GM23248 (cell line): ENCODE measurements around the gene GNG14. TPM values are rescaled to one million over a fixed set of nuclear protein-coding genes. Genes with fewer than 3 reads are reported as not detected.

ENCODE experiments used
- DNase-seq: peaks from one replicate; pipeline ENCODE4 v3.0.0-alpha.2; 2015
- H2AFZ ChIP-seq: fragments of 200-600 bp; sonication (generic); 2 replicates; pipeline ENCODE4 v1.6.1; 2016; ENCODE audit warnings: antibody characterized with exemption
- H3F3A ChIP-seq: fragments of 200-600 bp; sonication (generic); 2 replicates; pipeline ENCODE4 v1.6.1; 2016; ENCODE audit warnings: mild to moderate bottlenecking, antibody characterized with exemption, mixed run types; ENCODE audit not compliant: insufficient read depth
- H3K27ac ChIP-seq: fragments of 200-600 bp; sonication (generic); 2 replicates; pipeline ENCODE4 v1.5.1; 2016; ENCODE audit warnings: mild to moderate bottlenecking
- H3K27me3 ChIP-seq: fragments of 200-600 bp; sonication (generic); replicated peaks from 2 replicates; pipeline ENCODE4 v1.6.1; 2016; ENCODE audit warnings: mild to moderate bottlenecking; ENCODE audit not compliant: insufficient read depth
- H3K36me3 ChIP-seq: fragments of 200-600 bp; sonication (generic); 2 replicates; pipeline ENCODE4 v1.6.1; 2016; ENCODE audit warnings: low read depth, mild to moderate bottlenecking
- H3K4me1 ChIP-seq: fragments of 200-600 bp; sonication (generic); 2 replicates; pipeline ENCODE4 v1.6.1; 2016; ENCODE audit warnings: mild to moderate bottlenecking; ENCODE audit not compliant: insufficient read depth
- H3K4me2 ChIP-seq: fragments of 200-600 bp; sonication (generic); one replicate; pipeline ENCODE4 v1.6.1; 2016; ENCODE audit warnings: mild to moderate bottlenecking; ENCODE audit not compliant: unreplicated experiment
- H3K4me3 ChIP-seq: fragments of 200-600 bp; sonication (generic); 2 replicates; pipeline ENCODE4 v1.5.1; 2016; ENCODE audit warnings: mild to moderate bottlenecking
- H3K79me2 ChIP-seq: fragments of 200-600 bp; sonication (generic); 2 replicates; pipeline ENCODE4 v1.6.1; 2016; ENCODE audit warnings: mild to moderate bottlenecking; ENCODE audit not compliant: insufficient read depth
- H3K9ac ChIP-seq: fragments of 200-600 bp; sonication (generic); 2 replicates; pipeline ENCODE4 v1.6.1; 2016; ENCODE audit warnings: mild to moderate bottlenecking
- H3K9me2 ChIP-seq: fragments of 200-600 bp; sonication (generic); 2 replicates; pipeline ENCODE4 v1.6.1; 2016; ENCODE audit warnings: mixed run types, mild to moderate bottlenecking, moderate library complexity; ENCODE audit not compliant: insufficient read depth
- H3K9me3 ChIP-seq: fragments of 200-600 bp; sonication (generic); one replicate; pipeline ENCODE4 v1.6.1; 2017; ENCODE audit warnings: low read depth
- H4K20me1 ChIP-seq: fragments of 200-600 bp; sonication (generic); 2 replicates; pipeline ENCODE4 v1.6.0; 2016; ENCODE audit not compliant: insufficient read depth
- EZH2 ChIP-seq: fragments of 200-600 bp; sonication (generic); IDR thresholded peaks from 2 replicates; pipeline ENCODE4 v1.6.1; 2018; ENCODE audit warnings: antibody characterized with exemption, mild to moderate bottlenecking; ENCODE audit not compliant: insufficient read depth, poor library complexity, severe bottlenecking
- EZH2phosphoT487 ChIP-seq: fragments of 200-600 bp; sonication (generic); IDR thresholded peaks from 2 replicates; pipeline ENCODE4 v1.6.1; 2018; ENCODE audit warnings: antibody characterized with exemption, moderate library complexity, mild to moderate bottlenecking, low read depth; ENCODE audit not compliant: insufficient read depth
- WGBS, 2 experiments: methylation state at CpG; one replicate each; pipeline ENCODE4 v1.1.6; 2015 to 2017; ENCODE audit warnings: low lambda C conversion rate in 2 of 2, low coverage in 1 of 2; ENCODE audit errors: missing lambda C conversion rate in 2 of 2; 5-methylcytosine and 5-hydroxymethylcytosine counted together
- in situ Hi-C: fragments of 300-500 bp; cut with MboI; formaldehyde crosslinking; loops from 2 replicates; pipeline ENCODE4 v1.15.0; 2020
- polyA plus RNA-seq: library from polyadenylated mRNA; unstranded; fragments of >200 nt; fragmentation: Nextera tagmentation; extraction: Ambion mirVana; gene quantifications from 2 replicates; pipeline ENCODE4 v1.2.1, GENCODE V29; 2016
- total RNA-seq: library from RNA; depleted of rRNA; stranded (reverse); fragments of >200 nt; shearing (Covaris generic); gene quantifications from 2 replicates; pipeline ENCODE4 v1.2.3, GENCODE V29; 2014

Gene GNG14
- total and polyA plus RNA-seq, 2 experiments from 2014 or later = not detected

GRCh38 chr19:12672744-12673143 lies 15.1 kb upstream of the GNG14 start:
- H3K79me2 ChIP-seq = peaks cover 48% of the 10 kb centered on the region
- 84 to 86% methylated on average over 5 to 10 of the region's 10 CpGs for WGBS, 2 experiments
- H4K20me1 ChIP-seq = no peaks in the 10 kb centered on the region
- H3K9ac ChIP-seq = no peak overlapping the region
- TF ChIP-seq EZH2 (no peak), EZH2phosphoT487 (no peak)
- no peak overlapping the region for H3K27ac ChIP-seq
- in situ Hi-C loops = loop anchor here (10.0 kb wide), 1 partner anchor 108 kb away; no protein-coding TSS in a partner anchor
- no peaks in the 10 kb centered on the region for H3K27me3 ChIP-seq
- no peaks in the 10 kb centered on the region for H3K9me3 ChIP-seq
- H3K9me2 ChIP-seq = no peaks in the 10 kb centered on the region
- H2AFZ ChIP-seq = no peak overlapping the region
- H3K36me3 ChIP-seq = peaks cover 12% of the 10 kb centered on the region; the same call in 1 of the 2 replicates
- H3K4me3 ChIP-seq = no peak overlapping the region
- H3K4me2 ChIP-seq = no peak overlapping the region
- H3F3A ChIP-seq = peaks cover 6% of the 10 kb centered on the region; the same call in 1 of the 2 replicates
- H3K4me1 ChIP-seq = peaks cover 17% of the 10 kb centered on the region; the same call in 1 of the 2 replicates
- DNase-seq = no peak

GRCh38 chr19:12675399-12675798 lies 12.4 kb upstream of the GNG14 start:
- H3K4me1 ChIP-seq = peaks cover 8% of the 10 kb centered on the region; the same call in 1 of the 2 replicates
- H3K9me3 ChIP-seq = no peaks in the 10 kb centered on the region
- no peaks in the 10 kb centered on the region for H3K27me3 ChIP-seq
- in situ Hi-C loops = loop anchor here (10.0 kb wide), 1 partner anchor 111 kb away; no protein-coding TSS in a partner anchor
- H3K36me3 ChIP-seq = peaks cover 21% of the 10 kb centered on the region; the same call in 1 of the 2 replicates
- no peaks in the 10 kb centered on the region for H3F3A ChIP-seq
- no peak for DNase-seq
- no peaks in the 10 kb centered on the region for H3K9me2 ChIP-seq
- H3K27ac ChIP-seq = no peak overlapping the region
- H3K4me2 ChIP-seq = no peak overlapping the region
- WGBS, 2 experiments = 96 to 97% methylated on average over 10 of the region's 10 CpGs
- no peak overlapping the region for H2AFZ ChIP-seq
- H3K79me2 ChIP-seq = peaks cover 38% of the 10 kb centered on the region
- H3K9ac ChIP-seq = no peak overlapping the region
- TF ChIP-seq EZH2phosphoT487 (no peak), EZH2 (no peak)
- H3K4me3 ChIP-seq = no peak overlapping the region
- no peaks in the 10 kb centered on the region for H4K20me1 ChIP-seq

DNA sequence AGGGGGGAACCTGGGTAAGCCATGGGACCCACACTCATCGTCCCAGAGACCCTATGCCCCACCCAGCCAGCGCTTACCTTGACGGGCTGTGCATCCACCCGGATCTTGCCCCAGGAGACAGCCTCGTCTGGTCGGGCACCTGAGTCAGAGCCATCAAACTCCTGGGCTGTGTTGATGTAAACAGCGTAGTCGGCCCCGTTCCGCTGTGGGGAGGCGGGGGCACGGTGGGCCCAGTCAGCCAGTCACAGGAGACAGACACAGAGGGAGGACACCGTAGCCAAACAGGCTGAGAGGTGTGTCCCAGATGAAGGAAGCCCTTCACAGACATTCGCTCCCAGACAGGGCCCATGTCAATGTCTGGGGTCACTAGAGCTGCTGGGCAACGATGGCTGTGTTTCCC lies 11.9 kb upstream of the GNG14 start:
- Histone ChIP-seq H3K9me2 (no peaks in the 10 kb centered on the region), H4K20me1 (no peaks in the 10 kb centered on the region), H3K9ac (no peak overlapping the region), H3K9me3 (no peaks in the 10 kb centered on the region), H3K27me3 (no peaks in the 10 kb centered on the region), H2AFZ (no peak overlapping the region), H3F3A (peaks cover 3% of the 10 kb centered on the region; the same call in 1 of the 2 replicates), H3K79me2 (peaks cover 37% of the 10 kb centered on the region), H3K27ac (no peak overlapping the region), H3K4me2 (no peak overlapping the region), H3K4me1 (peaks cover 2% of the 10 kb centered on the region; the same call in 1 of the 2 replicates), H3K4me3 (no peak overlapping the region), H3K36me3 (peaks cover 21% of the 10 kb centered on the region; the same call in 1 of the 2 replicates)
- in situ Hi-C loops = loop anchor here (10.0 kb wide), 1 partner anchor 111 kb away; no protein-coding TSS in a partner anchor
- WGBS, 2 experiments = 81% methylated on average over 15 of the region's 15 CpGs
- TF ChIP-seq EZH2phosphoT487 = no peak
- TF ChIP-seq EZH2 = no peak
- no peak for DNase-seq

DNA sequence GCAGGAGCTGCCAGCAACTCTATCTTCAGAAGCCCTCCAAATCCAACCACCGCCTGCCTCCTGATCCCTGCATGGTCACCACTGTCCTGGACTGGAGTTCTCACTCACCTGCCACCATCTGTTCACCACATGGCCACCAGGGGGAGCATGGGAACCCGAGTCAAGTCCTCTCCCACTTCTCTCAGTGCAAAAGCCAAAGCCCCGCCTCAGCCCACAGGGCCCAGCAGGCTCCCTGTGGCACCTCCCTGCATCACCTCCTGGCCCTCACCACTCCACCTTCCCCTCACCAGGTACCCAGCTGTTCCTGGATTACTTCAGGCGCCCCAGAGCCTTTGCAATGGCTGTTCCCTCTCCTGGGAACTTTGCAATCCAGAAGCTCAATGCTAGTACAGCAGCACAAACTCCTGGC lies 11.4 kb upstream of the GNG14 start:
- no peaks in the 10 kb centered on the region for H3K27me3 ChIP-seq
- H3K9me2 ChIP-seq = no peaks in the 10 kb centered on the region
- H3K9me3 ChIP-seq = no peaks in the 10 kb centered on the region
- DNase-seq = peak; percentile 80
- in situ Hi-C loops = loop anchor here (10.0 kb wide), 1 partner anchor 112 kb away; no protein-coding TSS in a partner anchor
- peaks cover 5% of the 10 kb centered on the region; the same call in 1 of the 2 replicates for H3F3A ChIP-seq
- 12 to 13% methylated on average over 4 of the region's 4 CpGs for WGBS, 2 experiments
- H3K36me3 ChIP-seq = peaks cover 21% of the 10 kb centered on the region; the same call in 1 of the 2 replicates
- H3K27ac ChIP-seq = no peak overlapping the region
- H3K9ac ChIP-seq = no peak overlapping the region
- H3K4me2 ChIP-seq = no peak overlapping the region
- no peaks in the 10 kb centered on the region for H3K4me1 ChIP-seq
- no peaks in the 10 kb centered on the region for H4K20me1 ChIP-seq
- H3K4me3 ChIP-seq = no peak overlapping the region
- no peak overlapping the region for H2AFZ ChIP-seq
- peaks cover 33% of the 10 kb centered on the region for H3K79me2 ChIP-seq
- TF ChIP-seq EZH2 (no peak), EZH2phosphoT487 (no peak)
